ENCODE measurements around the gene ABCG4. TPM values are rescaled to one million over a fixed set of nuclear protein-coding genes. Genes with fewer than 3 reads are reported as not detected.

The ABCG4 gene
- total RNA-seq, 1 donor from 2014 or later = under 0.01 TPM

DNA sequence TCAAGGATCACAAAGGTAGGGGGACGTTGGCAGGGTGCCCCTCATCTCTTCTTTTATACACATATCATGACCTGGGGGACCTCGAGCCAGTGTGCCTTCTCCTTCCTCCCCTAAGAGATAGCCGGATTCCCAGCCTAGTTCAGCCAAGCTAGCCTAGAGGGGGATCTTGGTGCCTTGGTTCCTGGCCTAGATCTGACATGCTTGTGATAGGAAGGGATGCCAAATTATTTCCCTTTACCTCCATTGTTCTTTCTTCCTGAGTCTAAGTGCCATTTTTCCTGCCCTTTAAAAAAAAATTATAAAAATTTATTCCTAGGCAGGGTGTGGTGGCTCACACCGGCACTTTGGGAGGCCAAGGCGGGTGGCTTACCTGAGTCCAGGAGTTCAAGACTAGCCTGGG is 34.5 kb upstream of the ABCG4 start:
- Histone ChIP-seq H3K4me3 (ENCODE audit: low read depth, low read length) (no peak overlapping the region), H3K27me3 (ENCODE audit: control insufficient read depth, insufficient read depth, low read length) (no peaks in the 10 kb centered on the region), H3K36me3 (ENCODE audit: control insufficient read depth, insufficient read depth, low read length) (peaks cover 10% of the 10 kb centered on the region)
- TF ChIP-seq CTCF (IDR thresholded peaks at IDR 0.05; ENCODE audit: insufficient read depth, low read length, severe bottlenecking) = no peak
- FAIRE-seq (no peak), DNase-seq (ENCODE audit: low read depth) (no peak)

DNA sequence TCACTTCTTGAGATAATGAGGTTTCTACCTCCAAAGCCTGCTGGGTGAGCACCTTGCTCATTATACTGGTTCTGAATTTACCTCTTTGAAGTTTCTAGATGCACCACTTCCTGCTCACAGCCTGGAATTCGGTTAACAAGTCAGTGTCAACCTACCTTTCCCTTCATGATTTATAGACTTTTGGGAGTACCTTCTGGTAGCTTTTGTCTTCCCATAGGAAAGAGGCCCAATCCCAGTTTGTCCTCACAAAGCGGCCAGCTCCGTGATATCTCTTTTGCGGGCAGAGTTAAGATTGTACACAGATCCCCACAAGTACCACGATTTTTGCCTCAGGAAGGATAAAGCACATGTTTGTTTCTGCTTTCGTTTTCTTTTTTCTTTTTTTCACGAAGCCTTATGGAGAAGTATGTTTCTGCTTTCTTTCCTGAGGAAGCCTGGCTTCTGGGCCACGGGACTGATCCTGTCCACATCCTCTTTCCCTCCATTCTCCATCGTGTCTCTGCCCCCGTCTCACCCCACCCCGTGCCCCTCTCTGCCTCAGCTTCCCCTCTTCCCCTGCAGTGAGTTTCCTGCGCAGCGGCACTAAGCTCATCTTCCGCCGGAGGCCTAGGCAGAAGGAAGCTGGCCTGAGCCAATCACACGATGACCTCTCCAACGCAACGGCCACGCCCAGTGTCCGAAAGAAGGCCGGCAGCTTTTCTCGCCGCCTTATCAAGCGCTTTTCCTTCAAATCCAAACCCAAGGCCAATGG is 33.2 kb upstream of the ABCG4 start:
- no peak for FAIRE-seq
- H3K36me3 ChIP-seq (ENCODE audit: control insufficient read depth, insufficient read depth, low read length) = peaks cover 10% of the 10 kb centered on the region
- no peak for DNase-seq (ENCODE audit: low read depth)
- no peaks in the 10 kb centered on the region for H3K27me3 ChIP-seq (ENCODE audit: control insufficient read depth, insufficient read depth, low read length)
- no peak for TF ChIP-seq CTCF (IDR thresholded peaks at IDR 0.05; ENCODE audit: insufficient read depth, low read length, severe bottlenecking)
- no peak overlapping the region for H3K4me3 ChIP-seq (ENCODE audit: low read depth, low read length)

- TF ChIP-seq CTCF (IDR thresholded peaks at IDR 0.05; ENCODE audit: insufficient read depth, low read length, severe bottlenecking) = no peak
- Histone ChIP-seq H3K27me3 (ENCODE audit: control insufficient read depth, insufficient read depth, low read length) (no peaks in the 10 kb centered on the region), H3K4me3 (ENCODE audit: low read depth, low read length) (no peak overlapping the region), H3K36me3 (ENCODE audit: control insufficient read depth, insufficient read depth, low read length) (peaks cover 7% of the 10 kb centered on the region)
- no peak for DNase-seq (ENCODE audit: low read depth)
- FAIRE-seq = no peak
Observed at GRCh38 chr11:119116235-119116594, 32.6 kb upstream of the ABCG4 start.

GRCh38 chr11:119116601-119117000 is 32.3 kb upstream of the ABCG4 start:
- no peak for TF ChIP-seq CTCF (IDR thresholded peaks at IDR 0.05; ENCODE audit: insufficient read depth, low read length, severe bottlenecking)
- DNase-seq (ENCODE audit: low read depth) (no peak), FAIRE-seq (no peak)
- Histone ChIP-seq H3K27me3 (ENCODE audit: control insufficient read depth, insufficient read depth, low read length) (no peaks in the 10 kb centered on the region), H3K36me3 (ENCODE audit: control insufficient read depth, insufficient read depth, low read length) (peaks cover 4% of the 10 kb centered on the region), H3K4me3 (ENCODE audit: low read depth, low read length) (no peak overlapping the region)

DNA sequence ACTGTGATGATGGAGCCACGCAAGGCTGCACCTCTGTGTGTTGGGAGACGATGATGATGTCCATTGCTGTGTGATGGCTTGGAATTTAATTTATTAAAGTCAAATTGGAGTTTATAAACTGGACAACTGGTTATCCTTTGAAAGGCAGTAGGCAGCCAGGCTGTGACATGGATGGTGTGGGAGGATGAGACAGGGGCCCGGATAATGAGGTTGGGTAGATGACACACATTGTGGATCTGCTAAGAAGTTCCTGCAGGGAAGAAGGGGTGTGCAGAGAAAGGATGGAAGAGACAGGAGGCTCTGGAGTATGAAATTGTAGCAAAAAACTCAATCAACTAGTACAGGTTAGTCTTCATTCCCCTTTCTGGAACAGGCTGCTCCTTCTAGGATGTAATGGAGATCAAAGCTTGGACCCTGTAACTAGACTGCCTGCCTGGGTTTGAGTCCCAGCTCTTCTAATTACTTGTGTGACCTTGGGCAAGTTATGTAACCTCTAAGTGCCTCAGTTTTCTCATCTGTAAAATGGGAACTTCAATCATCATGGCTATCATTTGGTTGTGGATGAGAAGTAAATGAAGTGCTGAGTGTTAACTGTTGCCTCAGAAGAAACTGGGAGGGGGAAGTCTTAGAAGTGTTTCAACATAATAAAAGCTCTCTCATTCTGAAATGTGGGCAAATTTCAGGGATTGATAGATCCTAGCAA is 31.7 kb upstream of the ABCG4 start:
- Histone ChIP-seq H3K27me3 (ENCODE audit: control insufficient read depth, insufficient read depth, low read length) (no peaks in the 10 kb centered on the region), H3K4me3 (ENCODE audit: low read depth, low read length) (no peak overlapping the region), H3K36me3 (ENCODE audit: control insufficient read depth, insufficient read depth, low read length) (peaks cover 2% of the 10 kb centered on the region)
- FAIRE-seq = no peak
- no peak for DNase-seq (ENCODE audit: low read depth)
- TF ChIP-seq CTCF (IDR thresholded peaks at IDR 0.05; ENCODE audit: insufficient read depth, low read length, severe bottlenecking) = no peak
